Cortex of kidney (tissue), 1 donor: ENCODE measurements around the gene MYCBPAP.

ENCODE experiments used
- DNase-seq: peaks from one replicate; lab custom pipeline; 2025; lab: John Stamatoyannopoulos, UW

MYCBPAP gene

GRCh38 chr17:50519141-50519834 is 11.0 kb downstream of the MYCBPAP start:
- no peak for DNase-seq

GRCh38 chr17:50520483-50520882 is 12.2 kb downstream of the MYCBPAP start:
- no peak for DNase-seq

GRCh38 chr17:50521514-50521913 is 13.3 kb downstream of the MYCBPAP start:
- DNase-seq: no peak

GRCh38 chr17:50522766-50523165 is 14.5 kb downstream of the MYCBPAP start:
- no peak for DNase-seq

GRCh38 chr17:50523208-50523607 is 15.0 kb downstream of the MYCBPAP start:
- DNase-seq: no peak

GRCh38 chr17:50524838-50525237 is 16.6 kb downstream of the MYCBPAP start:
- no peak for DNase-seq

- DNase-seq: no peak
These were observed 19.0 kb downstream of the MYCBPAP start for GRCh38 chr17:50527155-50527762.

- no peak for DNase-seq
These were observed 19.8 kb downstream of the MYCBPAP start for GRCh38 chr17:50527949-50528474.

- no peak for DNase-seq
These were observed 21.6 kb downstream of the MYCBPAP start for GRCh38 chr17:50529849-50530248.

GRCh38 chr17:50531428-50532025 is 23.3 kb downstream of the MYCBPAP start:
- no peak for DNase-seq

GRCh38 chr17:50532452-50533024 is 24.3 kb downstream of the MYCBPAP start, which contains the start of gene EPN3:
TSS of gene EPN3 (plus strand) at chr17:50532735. CDS start at chr17:50536557, 3,822 bp downstream.
- DNase-seq: no peak

- no peak for DNase-seq
These were observed 24.9 kb downstream of the MYCBPAP start for GRCh38 chr17:50533185-50533584.

- DNase-seq: no peak
These were observed 25.5 kb downstream of the MYCBPAP start for GRCh38 chr17:50533720-50534148.

- no peak for DNase-seq
These were observed 26.2 kb downstream of the MYCBPAP start for GRCh38 chr17:50534222-50534978.

GRCh38 chr17:50534979-50535326 is 26.7 kb downstream of the MYCBPAP start:
- DNase-seq: no peak

- no peak for DNase-seq
These were observed 27.2 kb downstream of the MYCBPAP start for GRCh38 chr17:50535407-50535806.

GRCh38 chr17:50536683-50537646 is 28.7 kb downstream of the MYCBPAP start:
- DNase-seq: no peak

GRCh38 chr17:50537721-50538548 is 29.7 kb downstream of the MYCBPAP start:
- DNase-seq: no peak

- no peak for DNase-seq
These were observed 30.5 kb downstream of the MYCBPAP start for GRCh38 chr17:50538549-50539410.
